Coronary artery (tissue), 2 donors: Measurements from ENCODE around the gene CHRM4.
"Not testable (repeated sequence)": the region's sequence is repeated elsewhere in the genome, so short reads cannot be mapped to it uniquely, and the experiment has no call there.

Source experiments
- DNase-seq: peaks from one replicate; pipeline ENCODE4 v3.0.0-alpha.2; 2017; ENCODE audit warnings: low spot score
- H3K27ac ChIP-seq, 2 donors: fragments of 200-600 bp; sonication (generic); one replicate each; pipeline ENCODE4 v1.5.1; 2016 to 2019
- H3K4me3 ChIP-seq: fragments of 200-600 bp; sonication (generic); 2 replicates; pipeline ENCODE4 v1.5.1; 2016; ENCODE audit warnings: mild to moderate bottlenecking, moderate library complexity
- TF ChIP-seq, protein P1 (sequence below): fragments of 200-600 bp; sonication (generic); IDR thresholded peaks from one replicate; pipeline ENCODE4 v1.5.1; 2019; ENCODE audit warnings: antibody characterized with exemption

The CHRM4 gene

DNA sequence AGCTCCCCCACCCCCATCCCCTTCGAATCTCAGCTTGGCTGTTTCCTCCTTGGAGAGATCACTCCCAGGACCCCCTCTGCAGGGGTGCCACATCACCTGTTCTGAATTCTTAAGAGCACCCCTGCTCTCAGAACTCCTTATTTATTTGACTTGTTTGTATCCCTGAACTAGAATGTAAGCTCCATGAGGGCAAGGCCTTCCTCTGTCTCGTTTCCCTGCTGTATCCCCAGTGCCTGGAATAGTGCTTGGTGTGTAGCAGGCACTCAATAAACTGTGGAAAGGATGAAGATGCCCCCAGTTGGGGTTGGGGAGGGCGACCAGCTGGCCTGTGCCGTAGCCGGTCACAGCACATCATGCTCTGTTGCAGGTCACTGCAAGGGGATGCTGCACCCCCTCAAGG, 13.7 kb downstream of the CHRM4 start:
- TF ChIP-seq, protein P1, sequence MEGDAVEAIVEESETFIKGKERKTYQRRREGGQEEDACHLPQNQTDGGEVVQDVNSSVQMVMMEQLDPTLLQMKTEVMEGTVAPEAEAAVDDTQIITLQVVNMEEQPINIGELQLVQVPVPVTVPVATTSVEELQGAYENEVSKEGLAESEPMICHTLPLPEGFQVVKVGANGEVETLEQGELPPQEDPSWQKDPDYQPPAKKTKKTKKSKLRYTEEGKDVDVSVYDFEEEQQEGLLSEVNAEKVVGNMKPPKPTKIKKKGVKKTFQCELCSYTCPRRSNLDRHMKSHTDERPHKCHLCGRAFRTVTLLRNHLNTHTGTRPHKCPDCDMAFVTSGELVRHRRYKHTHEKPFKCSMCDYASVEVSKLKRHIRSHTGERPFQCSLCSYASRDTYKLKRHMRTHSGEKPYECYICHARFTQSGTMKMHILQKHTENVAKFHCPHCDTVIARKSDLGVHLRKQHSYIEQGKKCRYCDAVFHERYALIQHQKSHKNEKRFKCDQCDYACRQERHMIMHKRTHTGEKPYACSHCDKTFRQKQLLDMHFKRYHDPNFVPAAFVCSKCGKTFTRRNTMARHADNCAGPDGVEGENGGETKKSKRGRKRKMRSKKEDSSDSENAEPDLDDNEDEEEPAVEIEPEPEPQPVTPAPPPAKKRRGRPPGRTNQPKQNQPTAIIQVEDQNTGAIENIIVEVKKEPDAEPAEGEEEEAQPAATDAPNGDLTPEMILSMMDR, result no peak
- H3K27ac ChIP-seq, result no peak overlapping the region
- H3K4me3 ChIP-seq, result no peak overlapping the region
- DNase-seq, result no peak

DNA sequence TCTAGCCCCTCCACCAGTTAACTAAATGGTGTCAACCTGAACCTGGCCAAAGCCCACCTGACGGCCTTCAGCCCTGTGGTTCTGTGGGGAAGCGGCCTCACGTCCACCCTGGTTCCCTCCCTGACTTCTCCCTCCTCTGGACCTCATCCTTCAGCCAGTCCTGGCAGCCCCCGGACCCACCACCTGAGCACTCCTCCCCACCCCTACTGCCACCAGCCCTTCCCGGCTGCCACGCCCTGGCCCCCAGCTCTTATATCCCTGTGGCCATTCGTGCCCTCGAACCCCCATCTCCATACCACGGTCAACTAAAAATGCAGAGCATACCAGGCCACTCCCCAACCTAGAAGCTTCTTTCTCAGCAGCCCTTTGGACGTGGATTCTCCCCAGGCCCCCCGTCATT, 14.3 kb downstream of the CHRM4 start:
- Histone ChIP-seq H3K4me3 (no peak overlapping the region), H3K27ac (no peak overlapping the region)
- TF ChIP-seq, protein P1, result no peak
- no peak for DNase-seq

- TF ChIP-seq, protein P1, result no peak
- no peak for DNase-seq
- H3K27ac ChIP-seq, result no peak overlapping the region
- no peak overlapping the region for H3K4me3 ChIP-seq
Observed at GRCh38 chr11:46376258-46377050, 15.1 kb downstream of the CHRM4 start.

GRCh38 chr11:46375392-46376101, 16.0 kb downstream of the CHRM4 start:
- TF ChIP-seq, protein P1, result no peak
- H3K4me3 ChIP-seq, result no peak overlapping the region
- DNase-seq, result no peak
- H3K27ac ChIP-seq, result no peak overlapping the region

DNA sequence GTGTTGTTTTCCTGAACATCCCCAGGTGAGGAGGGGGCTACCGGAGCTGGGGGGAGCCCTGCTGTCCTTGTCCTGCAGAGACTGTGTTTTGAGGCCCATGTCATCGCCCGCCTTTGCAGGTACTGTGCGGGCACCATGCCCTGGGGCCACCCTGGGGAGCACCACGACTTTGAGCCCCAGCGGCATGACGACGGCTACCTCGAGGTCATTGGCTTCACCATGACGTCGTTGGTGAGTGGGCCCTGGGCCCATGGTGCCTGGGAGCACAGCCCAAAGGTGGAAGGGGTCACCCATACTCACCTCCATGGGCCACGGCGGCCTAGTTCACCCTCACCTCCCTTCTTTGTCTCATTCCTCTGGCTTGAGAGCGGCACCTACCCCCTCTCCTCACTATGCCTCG, 16.8 kb downstream of the CHRM4 start:
- no peak for DNase-seq
- TF ChIP-seq, protein P1, result no peak
- Histone ChIP-seq H3K27ac (no peak overlapping the region), H3K4me3 (no peak overlapping the region)

- no peak overlapping the region for H3K27ac ChIP-seq
- no peak overlapping the region for H3K4me3 ChIP-seq
- no peak for DNase-seq
- TF ChIP-seq, protein P1, result no peak
Observed at GRCh38 chr11:46373787-46374740, 17.5 kb downstream of the CHRM4 start.

DNA sequence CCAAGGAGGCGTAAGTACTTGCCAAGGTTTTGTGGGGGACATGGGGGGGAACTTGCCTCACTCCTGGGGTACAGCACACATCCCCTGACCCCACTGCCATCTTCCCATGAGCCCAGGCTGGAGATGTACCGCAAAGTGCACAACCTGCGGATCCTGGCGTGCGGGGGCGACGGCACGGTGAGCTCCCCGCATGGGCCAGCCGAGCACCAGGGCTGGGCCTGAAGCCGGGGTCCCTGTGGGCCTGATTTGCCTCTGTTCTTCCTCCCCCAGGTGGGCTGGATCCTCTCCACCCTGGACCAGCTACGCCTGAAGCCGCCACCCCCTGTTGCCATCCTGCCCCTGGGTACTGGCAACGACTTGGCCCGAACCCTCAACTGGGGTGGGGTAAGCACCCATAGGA, 19.1 kb downstream of the CHRM4 start:
- not testable (repeated sequence) for H3K27ac ChIP-seq, H3K4me3 ChIP-seq, DNase-seq
